Esophagus squamous epithelium (tissue), 4 donors: ENCODE results near the gene MRPL2.

ENCODE experiments used
- CTCF ChIP-seq, 6 experiments: fragments of 450-650 bp in 4 of 6; fragments of 200-600 bp in 2 of 6; sonication (generic) in 2 of 6; IDR thresholded peaks; one replicate each; pipeline ENCODE4 v1.5.1; 2016 to 2019; ENCODE audit warnings: antibody characterized with exemption in 6 of 6, mild to moderate bottlenecking in 4 of 6, moderate library complexity in 4 of 6
- POLR2A ChIP-seq, 4 donors: fragments of 450-650 bp; IDR thresholded peaks; one replicate each; pipeline ENCODE4 v1.6.1; 2017; ENCODE audit warnings: antibody characterized with exemption in 4 of 4, mild to moderate bottlenecking in 4 of 4, moderate library complexity in 3 of 4

- TF ChIP-seq POLR2A (IDR thresholded peaks at IDR 0.05): no peak
- no peak for TF ChIP-seq CTCF (IDR thresholded peaks at IDR 0.05)
Observed at GRCh38 chr6:43054206-43054943, 4.9 kb downstream of the MRPL2 start.
